CD14-positive monocyte (primary cell): ENCODE measurements around the gene LSMEM2. TPM values are rescaled to one million over a fixed set of nuclear protein-coding genes. Genes with fewer than 3 reads are reported as not detected.

ENCODE experiments used
- DNase-seq, 3 donors: peaks; one replicate each; pipeline ENCODE4 v3.0.0-alpha.2; 2011 to 2022
- H2AFZ ChIP-seq: 2 replicates; pipeline ENCODE4 v1.6.0; 2012; ENCODE audit warnings: mild to moderate bottlenecking, low read depth, low read length, inconsistent platforms; ENCODE audit not compliant: insufficient read depth, poor library complexity, severe bottlenecking
- H3K27ac ChIP-seq, 2 donors: 1 replicate in 1 of 2; 2 replicates in 1 of 2; pipeline ENCODE4 v1.5.1; 2012 to 2013; ENCODE audit warnings: low read length in 2 of 2, control low read depth in 1 of 2, inconsistent platforms in 1 of 2, low read depth in 1 of 2, mild to moderate bottlenecking in 1 of 2
- H3K27me3 ChIP-seq, 2 donors: one replicate each; pipeline versions ENCODE4 v1.6.0 to v1.6.1; 2011 to 2013; ENCODE audit warnings: low read length in 2 of 2; ENCODE audit not compliant: control insufficient read depth in 2 of 2, insufficient read depth in 2 of 2
- H3K36me3 ChIP-seq, 2 donors: replicated peaks in 1 of 2; 1 replicate in 1 of 2; 2 replicates in 1 of 2; pipeline versions ENCODE4 v1.5.1 to v1.6.1; 2012 to 2013; ENCODE audit warnings: low read length in 2 of 2, control low read depth in 1 of 2, inconsistent platforms in 1 of 2, mild to moderate bottlenecking in 1 of 2; ENCODE audit not compliant: insufficient read depth in 2 of 2, control insufficient read depth in 1 of 2
- H3K4me1 ChIP-seq, 2 donors: 1 replicate in 1 of 2; 2 replicates in 1 of 2; pipeline versions ENCODE4 v1.5.1 to v1.6.1; 2012 to 2013; ENCODE audit warnings: low read length in 2 of 2, control low read depth in 1 of 2, inconsistent platforms in 1 of 2, mild to moderate bottlenecking in 1 of 2, moderate library complexity in 1 of 2; ENCODE audit not compliant: insufficient read depth in 2 of 2, control insufficient read depth in 1 of 2
- H3K4me2 ChIP-seq: replicated peaks from 2 replicates; pipeline ENCODE3; 2012; ENCODE audit warnings: low read length, moderate library complexity, mild to moderate bottlenecking; ENCODE audit not compliant: poor library complexity, severe bottlenecking; ENCODE audit errors: extremely low read depth
- H3K4me3 ChIP-seq, 3 experiments: fragments of 200-600 bp in 1 of 3; sonication (generic) in 1 of 3; replicated peaks in 1 of 3; 1 replicate in 2 of 3; 2 replicates in 1 of 3; pipeline ENCODE4 v1.5.1; 2011 to 2013; ENCODE audit warnings: low read length in 3 of 3, mild to moderate bottlenecking in 3 of 3, control low read depth in 2 of 3, low read depth in 2 of 3, inconsistent platforms in 1 of 3, moderate library complexity in 1 of 3
- H3K79me2 ChIP-seq: 2 replicates; pipeline ENCODE4 v1.6.0; 2012; ENCODE audit warnings: mild to moderate bottlenecking, control low read depth, inconsistent platforms, low read length, moderate library complexity; ENCODE audit not compliant: insufficient read depth
- H3K9ac ChIP-seq: 2 replicates; pipeline ENCODE4 v1.6.0; 2017; ENCODE audit warnings: low read length, mild to moderate bottlenecking; ENCODE audit not compliant: insufficient read depth, poor library complexity, severe bottlenecking
- H3K9me3 ChIP-seq, 2 donors: replicated peaks in 1 of 2; 1 replicate in 1 of 2; 2 replicates in 1 of 2; pipeline versions ENCODE4 v1.5.1 to v1.6.1; 2012 to 2013; ENCODE audit warnings: low read length in 2 of 2, control low read depth in 1 of 2; ENCODE audit not compliant: control insufficient read depth in 1 of 2, insufficient read depth in 1 of 2
- H4K20me1 ChIP-seq: 2 replicates; pipeline ENCODE4 v1.6.0; 2012; ENCODE audit warnings: mild to moderate bottlenecking, low read length, control low read depth, moderate library complexity; ENCODE audit not compliant: insufficient read depth
- H3K27ac Mint-ChIP-seq, 7 donors: one replicate each; pipeline ENCODE4 v1.8.0; 2020; ENCODE audit warnings: mild to moderate bottlenecking in 7 of 7, mixed read lengths in 7 of 7, moderate library complexity in 6 of 7, inconsistent platforms in 2 of 7
- H3K27me3 Mint-ChIP-seq, 3 donors: one replicate each; pipeline ENCODE4 v1.8.0; 2021 to 2022; ENCODE audit warnings: low read depth in 3 of 3, mild to moderate bottlenecking in 3 of 3, mixed read lengths in 3 of 3, moderate library complexity in 3 of 3, inconsistent platforms in 1 of 3
- H3K36me3 Mint-ChIP-seq, 2 donors: one replicate each; pipeline ENCODE4 v1.8.0; 2020; ENCODE audit warnings: mixed read lengths in 2 of 2, inconsistent platforms in 1 of 2, mild to moderate bottlenecking in 1 of 2
- H3K4me1 Mint-ChIP-seq: one replicate; pipeline ENCODE4 v1.8.0; 2020; ENCODE audit warnings: mild to moderate bottlenecking, mixed read lengths
- H3K4me3 Mint-ChIP-seq, 2 donors: one replicate each; pipeline ENCODE4 v1.8.0; 2020; ENCODE audit warnings: mild to moderate bottlenecking in 2 of 2, mixed read lengths in 2 of 2, moderate library complexity in 1 of 2
- H3K9me3 Mint-ChIP-seq, 7 donors: one replicate each; pipeline ENCODE4 v1.8.0; 2020 to 2022; ENCODE audit warnings: mixed read lengths in 7 of 7, mild to moderate bottlenecking in 6 of 7, moderate library complexity in 6 of 7, inconsistent platforms in 2 of 7
- WGBS: methylation state at CpG from one replicate; pipeline ENCODE4 v1.1.5; 2013; ENCODE audit warnings: missing lambda C conversion rate; ENCODE audit not compliant: insufficient coverage; 5-methylcytosine and 5-hydroxymethylcytosine counted together
- intact Hi-C, 2 donors: fragments of 100-400 bp; cut with micrococcal nuclease; formaldehyde crosslinking; loops; one replicate each; pipeline versions ENCODE4 v1.15.0 to v1.15.1; 2023
- polyA plus RNA-seq, 3 donors: library from polyadenylated mRNA; depleted of rRNA in 1 of 3; unstranded in 2 of 3; stranded (reverse) in 1 of 3; fragments of 300-500 nt in 2 of 3; fragments of >200 nt in 1 of 3; fragmentation: Illumina TruSeq in 2 of 3; gene quantifications; 1 replicate in 2 of 3; 2 replicates in 1 of 3; pipeline ENCODE4 v1.2.3, GENCODE V29; 2012 to 2021
- TF ChIP-seq, protein P1 (sequence below): fragments of 200-600 bp; IDR thresholded peaks from one replicate; pipeline ENCODE4 v1.8.0; 2022; ENCODE audit warnings: antibody characterized with exemption, mild to moderate bottlenecking

The LSMEM2 gene
- polyA plus RNA-seq, 3 donors, result not detected

DNA sequence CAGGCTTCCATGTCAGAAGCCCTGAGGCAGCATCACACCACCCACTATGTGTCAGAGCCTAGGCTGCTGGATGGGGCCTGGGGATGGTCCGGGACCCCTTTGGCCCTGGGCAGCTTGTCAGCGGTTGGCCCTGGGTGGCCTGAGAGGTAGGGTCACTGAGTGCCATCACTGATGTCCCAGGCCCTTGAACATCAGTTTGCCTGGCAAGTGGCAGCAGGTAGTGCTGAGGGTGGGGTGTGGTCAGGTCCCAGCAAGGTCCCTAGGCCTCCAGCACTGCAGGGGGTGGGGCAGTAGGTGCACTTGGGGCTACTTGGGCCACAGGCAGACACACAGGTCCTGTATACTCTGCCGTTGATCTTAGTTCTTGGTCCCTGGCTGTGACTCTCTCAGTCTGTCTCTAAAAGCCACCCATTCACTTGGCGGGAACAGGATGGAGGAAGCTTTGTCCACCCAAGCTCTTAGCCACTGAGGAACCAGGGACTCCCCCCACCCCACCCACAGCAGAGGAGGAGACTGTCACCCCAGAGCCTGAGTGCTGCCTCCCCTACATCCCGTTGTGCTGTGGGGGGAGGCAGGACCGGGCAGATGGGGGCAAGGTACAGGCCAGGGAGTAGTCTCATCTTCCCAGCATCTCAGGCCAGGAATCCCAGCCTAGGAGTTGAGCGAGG is 37.0 kb upstream of the LSMEM2 start:
- Histone ChIP-seq H4K20me1 (peaks cover 92% of the 10 kb centered on the region), H2AFZ (no peak overlapping the region), H3K4me3 (peak overlapping the region in 2 of 3 experiments; percentile 18 to 73), H3K4me1 (peaks cover 86 to 89% of the 10 kb centered on the region in 2 donors), H3K27me3 (no peaks in the 10 kb centered on the region), H3K9ac (peak overlapping the region; percentile 97), H3K79me2 (peaks cover 100% of the 10 kb centered on the region), H3K27ac (peak overlapping the region; percentile 98 to 100), H3K9me3 (no peaks in the 10 kb centered on the region), H3K4me2 (peak overlapping the region; percentile 77), H3K36me3 (peaks cover 22 to 25% of the 10 kb centered on the region in 2 donors)
- 0% methylated on average over 1 of the region's 7 CpGs for WGBS
- Mint-ChIP-seq H3K27ac (peak overlapping the region; percentile 96 to 98 (median 98)), H3K4me3 (peak overlapping the region; percentile 66 to 84), H3K4me1 (peaks cover 84% of the 10 kb centered on the region), H3K27me3 (peaks cover 0 to 3% (median 1%) of the 10 kb centered on the region in 3 donors), H3K36me3 (peaks cover 33 to 73% of the 10 kb centered on the region in 2 donors), H3K9me3 (peaks cover 0 to 2% (median 0%) of the 10 kb centered on the region in 7 donors)
- intact Hi-C loops, result no loop called here
- DNase-seq, result no peak
- TF ChIP-seq, protein P1, sequence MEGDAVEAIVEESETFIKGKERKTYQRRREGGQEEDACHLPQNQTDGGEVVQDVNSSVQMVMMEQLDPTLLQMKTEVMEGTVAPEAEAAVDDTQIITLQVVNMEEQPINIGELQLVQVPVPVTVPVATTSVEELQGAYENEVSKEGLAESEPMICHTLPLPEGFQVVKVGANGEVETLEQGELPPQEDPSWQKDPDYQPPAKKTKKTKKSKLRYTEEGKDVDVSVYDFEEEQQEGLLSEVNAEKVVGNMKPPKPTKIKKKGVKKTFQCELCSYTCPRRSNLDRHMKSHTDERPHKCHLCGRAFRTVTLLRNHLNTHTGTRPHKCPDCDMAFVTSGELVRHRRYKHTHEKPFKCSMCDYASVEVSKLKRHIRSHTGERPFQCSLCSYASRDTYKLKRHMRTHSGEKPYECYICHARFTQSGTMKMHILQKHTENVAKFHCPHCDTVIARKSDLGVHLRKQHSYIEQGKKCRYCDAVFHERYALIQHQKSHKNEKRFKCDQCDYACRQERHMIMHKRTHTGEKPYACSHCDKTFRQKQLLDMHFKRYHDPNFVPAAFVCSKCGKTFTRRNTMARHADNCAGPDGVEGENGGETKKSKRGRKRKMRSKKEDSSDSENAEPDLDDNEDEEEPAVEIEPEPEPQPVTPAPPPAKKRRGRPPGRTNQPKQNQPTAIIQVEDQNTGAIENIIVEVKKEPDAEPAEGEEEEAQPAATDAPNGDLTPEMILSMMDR, result no peak

GRCh38 chr3:50242381-50242770 is 36.5 kb upstream of the LSMEM2 start:
- Histone ChIP-seq H3K36me3 (peaks cover 26 to 30% of the 10 kb centered on the region in 2 donors), H3K4me2 (peak overlapping the region; percentile 77), H2AFZ (no peak overlapping the region), H3K79me2 (peaks cover 100% of the 10 kb centered on the region), H3K4me1 (peaks cover 92 to 94% of the 10 kb centered on the region in 2 donors), H4K20me1 (peaks cover 92% of the 10 kb centered on the region), H3K9me3 (no peaks in the 10 kb centered on the region), H3K27ac (peak overlapping the region; percentile 98 to 100), H3K27me3 (no peaks in the 10 kb centered on the region), H3K9ac (peak overlapping the region; percentile 97), H3K4me3 (peak overlapping the region in 2 of 3 experiments; percentile 18 to 73)
- Mint-ChIP-seq H3K9me3 (peaks cover 0 to 2% (median 0%) of the 10 kb centered on the region in 7 donors), H3K4me3 (peak overlapping the region; percentile 70 to 84), H3K27me3 (peaks cover 0 to 3% (median 1%) of the 10 kb centered on the region in 3 donors), H3K27ac (peak overlapping the region; percentile 96 to 98 (median 98)), H3K36me3 (peaks cover 35 to 73% of the 10 kb centered on the region in 2 donors), H3K4me1 (peaks cover 89% of the 10 kb centered on the region)
- no peak for DNase-seq
- WGBS, result 0% methylated on average over 1 of the region's 3 CpGs
- TF ChIP-seq, protein P1, result no peak
- intact Hi-C loops, result no loop called here
